Measurements from ENCODE around the gene AKAP13. TPM values are rescaled to one million over a fixed set of nuclear protein-coding genes. Genes with fewer than 3 reads are reported as not detected.

AKAP13 gene
- polyA plus RNA-seq, 1 donor from 2014 or later = 10.0 TPM

GRCh38 chr15:85558848-85559247 lies 178.4 kb downstream of the AKAP13 start:
- Histone ChIP-seq H3K4me2 (ENCODE audit: low read length) (no peak overlapping the region), H4K20me1 (ENCODE audit: insufficient read depth) (no peaks in the 10 kb centered on the region), H3K9ac (ENCODE audit: low read length) (no peak overlapping the region), H3K4me3 (ENCODE audit: low read length) (no peak overlapping the region), H3K27ac (ENCODE audit: low read length) (no peak overlapping the region), H3F3A (ENCODE audit: insufficient read depth, low read length, poor library complexity, severe bottlenecking) (no peaks in the 10 kb centered on the region), H2AFZ (ENCODE audit: low read depth, low read length) (no peak overlapping the region), H3K9me2 (ENCODE audit: insufficient read depth, low read length) (no peaks in the 10 kb centered on the region), H3K9me3 (ENCODE audit: low read length) (no peaks in the 10 kb centered on the region), H3K36me3 (ENCODE audit: insufficient read depth, low read length) (no peaks in the 10 kb centered on the region), H3K27me3 (ENCODE audit: insufficient read depth, low read depth, low read length) (no peaks in the 10 kb centered on the region), H3K79me2 (replicated peaks; ENCODE audit: insufficient read depth, low read length) (no peaks in the 10 kb centered on the region)
- TF ChIP-seq MXI1 (conservative IDR thresholded peaks at IDR 0.05; ENCODE audit: poor library complexity, severe bottlenecking) = no peak
- TF ChIP-seq TAF1 (IDR thresholded peaks at IDR 0.05; ENCODE audit: low read depth) = no peak
- no peak for TF ChIP-seq CTCF (IDR thresholded peaks at IDR 0.05; ENCODE audit: poor library complexity, severe bottlenecking)
- no peak for TF ChIP-seq EP300 (conservative IDR thresholded peaks at IDR 0.05; ENCODE audit: poor library complexity, severe bottlenecking)
- TF ChIP-seq EZH2 (IDR thresholded peaks at IDR 0.05; ENCODE audit: borderline replicate concordance, insufficient read depth, low read length, poor library complexity, severe bottlenecking) = no peak
- TF ChIP-seq SMC3 (conservative IDR thresholded peaks at IDR 0.05; ENCODE audit: poor library complexity) = no peak
- no peak for TF ChIP-seq RAD21 (conservative IDR thresholded peaks at IDR 0.05)
- no peak for TF ChIP-seq POLR2AphosphoS5 (IDR thresholded peaks at IDR 0.05)
- TF ChIP-seq REST (IDR thresholded peaks at IDR 0.05; ENCODE audit: borderline replicate concordance) = no peak

- H2AFZ ChIP-seq (ENCODE audit: low read depth, low read length) = no peak overlapping the region
- H3K4me3 ChIP-seq (ENCODE audit: low read length) = no peak overlapping the region
- H3K9me2 ChIP-seq (ENCODE audit: insufficient read depth, low read length) = no peaks in the 10 kb centered on the region
- no peak overlapping the region for H3K4me2 ChIP-seq (ENCODE audit: low read length)
- H3K36me3 ChIP-seq (ENCODE audit: insufficient read depth, low read length) = no peaks in the 10 kb centered on the region
- H4K20me1 ChIP-seq (ENCODE audit: insufficient read depth) = no peaks in the 10 kb centered on the region
- H3K9ac ChIP-seq (ENCODE audit: low read length) = no peak overlapping the region
- no peaks in the 10 kb centered on the region for H3K9me3 ChIP-seq (ENCODE audit: low read length)
- TF ChIP-seq EZH2 (IDR thresholded peaks at IDR 0.05; ENCODE audit: borderline replicate concordance, insufficient read depth, low read length, poor library complexity, severe bottlenecking) (no peak), EP300 (conservative IDR thresholded peaks at IDR 0.05; ENCODE audit: poor library complexity, severe bottlenecking) (no peak), REST (IDR thresholded peaks at IDR 0.05; ENCODE audit: borderline replicate concordance) (no peak), CTCF (IDR thresholded peaks at IDR 0.05; ENCODE audit: poor library complexity, severe bottlenecking) (no peak), POLR2AphosphoS5 (IDR thresholded peaks at IDR 0.05) (no peak), MXI1 (conservative IDR thresholded peaks at IDR 0.05; ENCODE audit: poor library complexity, severe bottlenecking) (no peak), SMC3 (conservative IDR thresholded peaks at IDR 0.05; ENCODE audit: poor library complexity) (no peak), RAD21 (conservative IDR thresholded peaks at IDR 0.05) (no peak), TAF1 (IDR thresholded peaks at IDR 0.05; ENCODE audit: low read depth) (no peak)
- no peaks in the 10 kb centered on the region for H3K27me3 ChIP-seq (ENCODE audit: insufficient read depth, low read depth, low read length)
- no peaks in the 10 kb centered on the region for H3K79me2 ChIP-seq (replicated peaks; ENCODE audit: insufficient read depth, low read length)
- H3F3A ChIP-seq (ENCODE audit: insufficient read depth, low read length, poor library complexity, severe bottlenecking) = peaks cover 3% of the 10 kb centered on the region
- no peak overlapping the region for H3K27ac ChIP-seq (ENCODE audit: low read length)
These were observed 179.1 kb downstream of the AKAP13 start for GRCh38 chr15:85559530-85559929.

Measured in neural cell (in vitro differentiated cells).